BJ (cell line): ENCODE results near the gene CDK4. TPM values are rescaled to one million over a fixed set of nuclear protein-coding genes. Genes with fewer than 3 reads are reported as not detected.

Experiments
- CTCF ChIA-PET: fragments of 350-600 bp; formaldehyde crosslinking; extraction: SDS; loops from one replicate; lab custom pipeline; 2021; ENCODE audit warnings: antibody characterized with exemption, inconsistent platforms; lab: Yijun Ruan, JAX
- POLR2A ChIA-PET: fragments of 300-600 bp; sonication (Branson Sonifier 250); formaldehyde crosslinking; extraction: SDS; loops from one replicate; lab custom pipeline; 2021; ENCODE audit warnings: antibody characterized with exemption; lab: Charles Lee
- DNase-seq: peaks from one replicate; pipeline ENCODE4 v3.0.0-alpha.2; 2011; ENCODE audit warnings: low read depth
- H3K27me3 ChIP-seq: 2 replicates; pipeline ENCODE4 v1.6.0; 2011; ENCODE audit warnings: low read length; ENCODE audit not compliant: control insufficient read depth, insufficient read depth
- H3K36me3 ChIP-seq: 2 replicates; pipeline ENCODE4 v1.5.1; 2011; ENCODE audit warnings: low read length; ENCODE audit not compliant: control insufficient read depth, insufficient read depth
- H3K4me3 ChIP-seq: 2 replicates; pipeline ENCODE4 v1.5.1; 2011; ENCODE audit warnings: low read depth, mild to moderate bottlenecking, control low read depth, low read length
- polyA plus RNA-seq: library from polyadenylated mRNA; depleted of rRNA; stranded (reverse); fragments of >200 nt; gene quantifications from 2 replicates; pipeline ENCODE4 v1.2.3, GENCODE V29; 2011
- TF ChIP-seq, protein P1 (sequence below): IDR thresholded peaks from 2 replicates; pipeline ENCODE4 v1.5.1; 2011; ENCODE audit warnings: low read depth, mild to moderate bottlenecking, control low read depth, inconsistent platforms, low read length, moderate library complexity; ENCODE audit not compliant: insufficient read depth

Gene CDK4
- polyA plus RNA-seq, 1 experiment = 293 TPM

- no peak overlapping the region for H3K4me3 ChIP-seq
- CTCF ChIA-PET = interaction anchor here (1.1 to 1.2 kb wide), 2 partner anchors 11 to 13 kb away, joined by 3 to 8 read pairs; no protein-coding TSS in a partner anchor
- no peaks in the 10 kb centered on the region for H3K27me3 ChIP-seq
- POLR2A ChIA-PET = no interaction called here
- H3K36me3 ChIP-seq = peaks cover 14% of the 10 kb centered on the region
- TF ChIP-seq, protein P1, sequence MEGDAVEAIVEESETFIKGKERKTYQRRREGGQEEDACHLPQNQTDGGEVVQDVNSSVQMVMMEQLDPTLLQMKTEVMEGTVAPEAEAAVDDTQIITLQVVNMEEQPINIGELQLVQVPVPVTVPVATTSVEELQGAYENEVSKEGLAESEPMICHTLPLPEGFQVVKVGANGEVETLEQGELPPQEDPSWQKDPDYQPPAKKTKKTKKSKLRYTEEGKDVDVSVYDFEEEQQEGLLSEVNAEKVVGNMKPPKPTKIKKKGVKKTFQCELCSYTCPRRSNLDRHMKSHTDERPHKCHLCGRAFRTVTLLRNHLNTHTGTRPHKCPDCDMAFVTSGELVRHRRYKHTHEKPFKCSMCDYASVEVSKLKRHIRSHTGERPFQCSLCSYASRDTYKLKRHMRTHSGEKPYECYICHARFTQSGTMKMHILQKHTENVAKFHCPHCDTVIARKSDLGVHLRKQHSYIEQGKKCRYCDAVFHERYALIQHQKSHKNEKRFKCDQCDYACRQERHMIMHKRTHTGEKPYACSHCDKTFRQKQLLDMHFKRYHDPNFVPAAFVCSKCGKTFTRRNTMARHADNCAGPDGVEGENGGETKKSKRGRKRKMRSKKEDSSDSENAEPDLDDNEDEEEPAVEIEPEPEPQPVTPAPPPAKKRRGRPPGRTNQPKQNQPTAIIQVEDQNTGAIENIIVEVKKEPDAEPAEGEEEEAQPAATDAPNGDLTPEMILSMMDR = no peak
- DNase-seq = no peak
These were observed 38.9 kb downstream of the CDK4 start for GRCh38 chr12:57713209-57713608.

- ChIA-PET CTCF (interaction anchor here (1.1 kb wide), 1 partner anchor 13 kb away, joined by 8 read pairs; no protein-coding TSS in a partner anchor), POLR2A (no interaction called here)
- TF ChIP-seq, protein P1 = no peak
These were observed 39.4 kb downstream of the CDK4 start for GRCh38 chr12:57712701-57713100.

DNA sequence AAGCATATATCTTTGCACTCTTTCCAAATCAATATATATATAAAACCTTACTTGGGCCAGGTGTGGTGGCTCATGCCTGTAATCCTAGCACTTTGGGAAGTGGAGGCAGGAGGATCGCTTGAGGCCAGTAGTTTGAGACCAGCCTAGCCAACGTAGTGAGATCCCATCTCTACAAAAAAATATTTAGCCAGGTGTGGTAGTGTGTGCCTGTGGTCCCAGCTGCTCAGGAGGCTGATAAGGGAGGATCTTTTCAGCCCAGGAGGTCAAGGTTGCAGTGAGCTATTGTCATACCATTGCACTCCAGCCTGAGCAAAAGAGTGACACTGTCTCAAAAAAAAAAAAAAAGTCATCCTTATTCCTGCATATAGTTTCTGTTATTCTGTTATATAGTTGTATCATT lies 43.8 kb downstream of the CDK4 start:
- ChIA-PET CTCF (interaction anchor here (0.6 to 1.6 kb wide), 3 partner anchors 15 to 252 kb away, joined by 3 to 6 read pairs (median 3); partner anchors contain the start of gene OS9), POLR2A (no interaction called here)
- Histone ChIP-seq H3K27me3 (no peaks in the 10 kb centered on the region), H3K36me3 (peaks cover 1% of the 10 kb centered on the region; the same call in 1 of the 2 replicates), H3K4me3 (no peak overlapping the region)
- no peak for DNase-seq
- TF ChIP-seq, protein P1 = no peak

More at GRCh38 chr12:57712701-57713100, 39.4 kb downstream of the CDK4 start:
- DNase-seq = no peak
- Histone ChIP-seq H3K27me3 (no peaks in the 10 kb centered on the region), H3K36me3 (peaks cover 12% of the 10 kb centered on the region), H3K4me3 (no peak overlapping the region)

DNA sequence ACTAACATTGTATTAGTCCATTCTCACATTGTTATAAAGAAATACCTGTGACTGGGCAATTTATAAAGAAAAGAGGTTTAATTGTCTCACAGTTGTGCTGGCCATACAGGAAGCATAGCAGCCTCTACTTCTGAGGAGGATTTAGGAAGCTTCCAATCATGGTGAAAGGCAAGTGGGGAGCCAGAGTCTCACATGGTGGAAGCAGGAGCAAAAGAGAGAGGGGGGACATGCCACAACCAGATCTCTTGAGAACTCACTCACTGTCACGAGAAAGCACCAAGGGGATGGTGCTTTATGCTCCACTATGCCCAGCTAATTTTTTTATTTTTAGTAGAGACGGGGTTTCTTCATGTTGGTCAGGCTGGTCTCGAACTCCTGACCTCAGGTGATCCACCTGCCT lies 44.9 kb downstream of the CDK4 start:
- ChIA-PET POLR2A (no interaction called here), CTCF (interaction anchor here (0.7 to 1.6 kb wide), 3 partner anchors 14 to 48 kb away, joined by 3 to 7 read pairs (median 6); partner anchors contain the start of genes MARCHF9 and OS9)
- Histone ChIP-seq H3K4me3 (no peak overlapping the region), H3K36me3 (peaks cover 1% of the 10 kb centered on the region; the same call in 1 of the 2 replicates), H3K27me3 (no peaks in the 10 kb centered on the region)
- TF ChIP-seq, protein P1 = no peak
- no peak for DNase-seq

GRCh38 chr12:57700317-57700716 lies 51.8 kb downstream of the CDK4 start:
- POLR2A ChIA-PET = no interaction called here
- peaks cover 11% of the 10 kb centered on the region for H3K36me3 ChIP-seq
- no peaks in the 10 kb centered on the region for H3K27me3 ChIP-seq
- no peak overlapping the region for H3K4me3 ChIP-seq
- TF ChIP-seq, protein P1 = no peak
- no peak for DNase-seq
- CTCF ChIA-PET = no interaction called here
